ENCODE data around the gene HIRA.
A peak's percentile ranks its signal among the peaks of the same experiment; 100 is the strongest.

HIRA gene

DNA sequence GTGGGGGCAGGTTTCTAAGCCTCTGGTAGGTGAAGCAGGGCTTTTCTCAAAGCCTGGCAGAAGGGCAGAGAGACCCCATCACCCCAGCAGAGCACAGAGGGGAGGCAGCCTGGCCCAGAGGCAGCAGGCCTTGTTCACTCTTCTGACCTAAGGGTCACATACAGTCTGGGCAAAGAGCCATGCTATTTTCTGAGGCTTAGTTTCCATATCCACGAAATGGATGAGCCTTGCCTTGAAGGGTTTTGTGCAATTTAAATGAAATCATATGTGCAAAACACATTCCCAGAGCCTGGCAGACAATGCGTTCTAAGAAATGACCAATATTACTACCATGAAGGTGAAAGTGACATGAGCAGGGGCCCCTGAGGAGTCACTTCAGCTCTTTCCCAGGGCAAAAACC lies 44.5 kb downstream of the HIRA start:
- Histone ChIP-seq H3K36me3 (replicated peaks in 1 of 2; ENCODE audit: control insufficient read depth in 2 of 2, insufficient read depth in 2 of 2, low read length in 2 of 2) (peaks cover 62 to 97% of the 10 kb centered on the region in 2 donors), H3K18ac (ENCODE audit: low read length) (no peak overlapping the region)
- DNase-seq (ENCODE audit: low spot score): no peak

DNA sequence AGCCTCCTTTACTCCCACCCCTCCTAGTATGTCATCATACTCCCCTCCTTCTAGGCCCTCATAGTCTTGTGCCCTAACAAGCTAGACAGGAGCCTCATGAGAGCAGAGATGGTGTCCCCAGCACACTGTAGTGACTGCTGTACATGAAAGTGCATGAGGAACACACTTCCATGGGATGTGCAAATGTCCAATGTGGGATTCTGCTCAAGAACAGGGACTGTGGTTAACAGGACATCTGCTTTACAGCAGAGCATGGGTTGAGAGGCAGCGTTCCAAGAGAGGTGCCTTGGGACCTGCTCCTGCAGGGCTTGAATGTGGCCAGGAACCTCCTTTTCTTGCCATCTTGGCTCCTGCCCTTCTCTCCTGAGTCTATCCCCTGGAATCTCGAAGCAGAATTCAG lies 45.3 kb downstream of the HIRA start:
- Histone ChIP-seq H3K4me1 (ENCODE audit: control insufficient read depth in 2 of 2, insufficient read depth in 1 of 2, low read depth in 1 of 2, low read length in 2 of 2) (no peaks in the 10 kb centered on the region), H2BK120ac (ENCODE audit: low read depth, low read length) (no peak overlapping the region), H2AK5ac (ENCODE audit: low read depth, low read length) (no peak overlapping the region), H2BK12ac (ENCODE audit: low read length) (no peak overlapping the region), H3K9me3 (replicated peaks in 1 of 2; ENCODE audit: control insufficient read depth in 2 of 2, insufficient read depth in 1 of 2, low read depth in 1 of 2, low read length in 2 of 2) (no peaks in the 10 kb centered on the region), H3K18ac (ENCODE audit: low read length) (no peak overlapping the region), H3K4me2 (ENCODE audit: insufficient read depth, low read length, poor library complexity, severe bottlenecking) (no peak overlapping the region), H3K4me3 (ENCODE audit: low read length in 2 of 2) (no peak overlapping the region), H3K4ac (ENCODE audit: low read length) (no peak overlapping the region), H4K8ac (ENCODE audit: low read depth, low read length) (no peak overlapping the region), H3K9ac (ENCODE audit: low read depth, low read length, poor library complexity) (no peak overlapping the region), H3K27ac (replicated peaks; ENCODE audit: low read length) (no peak overlapping the region), H4K91ac (ENCODE audit: low read depth, low read length, poor library complexity) (no peak overlapping the region), H3K79me1 (ENCODE audit: low read depth, low read length) (no peaks in the 10 kb centered on the region), H3K36me3 (replicated peaks in 1 of 2; ENCODE audit: control insufficient read depth in 2 of 2, insufficient read depth in 2 of 2, low read length in 2 of 2) (peaks cover 60 to 98% of the 10 kb centered on the region in 2 donors), H3K23ac (ENCODE audit: low read depth, low read length, poor library complexity) (peak overlapping the region; percentile 18), H2AFZ (ENCODE audit: low read length) (no peak overlapping the region), H2BK5ac (ENCODE audit: low read length) (no peak overlapping the region), H3K14ac (ENCODE audit: low read length) (no peak overlapping the region), H3K27me3 (ENCODE audit: control insufficient read depth in 3 of 3, insufficient read depth in 3 of 3, low read depth in 1 of 3, low read length in 3 of 3) (no peaks in the 10 kb centered on the region), H2BK15ac (ENCODE audit: low read length) (no peak overlapping the region)
- WGBS, 2 donors (ENCODE audit: extremely low coverage in 2 of 2, insufficient read length in 2 of 2, insufficient replicate concordance in 1 of 2): no CpG with 5 or more reads among the region's 2 CpGs
- no peak for DNase-seq (ENCODE audit: low spot score)

More for the DNA sequence above, 44.5 kb downstream of the HIRA start:
- Histone ChIP-seq H2BK15ac (ENCODE audit: low read length) (no peak overlapping the region), H3K4me3 (ENCODE audit: low read length in 2 of 2) (no peak overlapping the region), H2BK12ac (ENCODE audit: low read length) (no peak overlapping the region), H2BK5ac (ENCODE audit: low read length) (no peak overlapping the region), H3K4me2 (ENCODE audit: insufficient read depth, low read length, poor library complexity, severe bottlenecking) (no peak overlapping the region), H3K79me1 (ENCODE audit: low read depth, low read length) (no peaks in the 10 kb centered on the region), H3K9ac (ENCODE audit: low read depth, low read length, poor library complexity) (no peak overlapping the region), H4K8ac (ENCODE audit: low read depth, low read length) (no peak overlapping the region), H3K23ac (ENCODE audit: low read depth, low read length, poor library complexity) (no peak overlapping the region), H3K27me3 (ENCODE audit: control insufficient read depth in 3 of 3, insufficient read depth in 3 of 3, low read depth in 1 of 3, low read length in 3 of 3) (no peaks in the 10 kb centered on the region), H3K14ac (ENCODE audit: low read length) (no peak overlapping the region), H3K27ac (replicated peaks; ENCODE audit: low read length) (no peak overlapping the region), H2AK5ac (ENCODE audit: low read depth, low read length) (no peak overlapping the region), H2AFZ (ENCODE audit: low read length) (no peak overlapping the region), H3K4me1 (ENCODE audit: control insufficient read depth in 2 of 2, insufficient read depth in 1 of 2, low read depth in 1 of 2, low read length in 2 of 2) (no peaks in the 10 kb centered on the region), H4K91ac (ENCODE audit: low read depth, low read length, poor library complexity) (no peak overlapping the region), H3K9me3 (replicated peaks in 1 of 2; ENCODE audit: control insufficient read depth in 2 of 2, insufficient read depth in 1 of 2, low read depth in 1 of 2, low read length in 2 of 2) (no peaks in the 10 kb centered on the region), H3K4ac (ENCODE audit: low read length) (no peak overlapping the region), H2BK120ac (ENCODE audit: low read depth, low read length) (no peak overlapping the region)
- no CpG with 5 or more reads among the region's 2 CpGs for WGBS, 2 donors (ENCODE audit: extremely low coverage in 2 of 2, insufficient read length in 2 of 2, insufficient replicate concordance in 1 of 2)

DNA sequence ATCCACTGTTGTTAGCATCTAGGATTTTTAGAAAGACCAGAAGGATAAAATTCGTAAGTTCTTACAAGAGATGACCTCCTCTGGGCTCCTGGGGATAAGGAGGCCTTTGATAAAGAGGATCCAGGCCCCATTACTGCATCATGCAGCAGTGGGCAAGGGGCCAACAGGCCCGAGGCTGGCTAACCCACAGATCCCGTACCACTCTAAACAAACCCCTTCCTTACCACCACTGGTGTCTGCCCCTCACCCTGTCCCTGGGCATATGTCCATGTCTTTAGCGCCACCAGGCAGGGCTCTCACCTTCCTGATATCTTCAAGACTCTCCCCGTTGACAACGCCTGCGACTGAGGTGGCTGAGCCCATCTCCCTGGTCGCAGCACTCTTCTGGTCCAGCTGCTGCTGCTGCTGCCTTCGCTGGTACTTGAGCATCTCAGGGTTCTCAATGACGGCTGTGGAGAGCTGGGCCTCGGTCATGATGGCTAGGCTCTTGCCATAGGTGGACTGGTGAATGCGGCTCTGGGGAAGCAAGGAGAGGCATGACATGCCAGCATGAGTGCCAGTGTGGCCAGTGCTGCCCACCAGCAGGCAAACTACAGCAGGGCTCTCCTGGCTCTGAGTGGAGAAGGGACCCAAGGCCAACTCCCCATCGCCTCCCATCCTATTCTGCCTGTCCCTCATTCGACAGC lies 46.2 kb downstream of the HIRA start:
- no peak overlapping the region for H2BK5ac ChIP-seq (ENCODE audit: low read length)
- H2AFZ ChIP-seq (ENCODE audit: low read length): no peak overlapping the region
- no peak overlapping the region for H3K4me2 ChIP-seq (ENCODE audit: insufficient read depth, low read length, poor library complexity, severe bottlenecking)
- no peak overlapping the region for H2BK15ac ChIP-seq (ENCODE audit: low read length)
- no peak overlapping the region for H2BK120ac ChIP-seq (ENCODE audit: low read depth, low read length)
- H3K4me1 ChIP-seq (ENCODE audit: control insufficient read depth in 2 of 2, insufficient read depth in 1 of 2, low read depth in 1 of 2, low read length in 2 of 2): no peaks in the 10 kb centered on the region
- H3K79me1 ChIP-seq (ENCODE audit: low read depth, low read length): no peaks in the 10 kb centered on the region
- no peak overlapping the region for H3K9ac ChIP-seq (ENCODE audit: low read depth, low read length, poor library complexity)
- no peaks in the 10 kb centered on the region for H3K9me3 ChIP-seq (replicated peaks in 1 of 2; ENCODE audit: control insufficient read depth in 2 of 2, insufficient read depth in 1 of 2, low read depth in 1 of 2, low read length in 2 of 2)
- no peak overlapping the region for H3K18ac ChIP-seq (ENCODE audit: low read length)
- H3K14ac ChIP-seq (ENCODE audit: low read length): no peak overlapping the region
- DNase-seq (ENCODE audit: low spot score): no peak
- H3K4me3 ChIP-seq (ENCODE audit: low read length in 2 of 2): no peak overlapping the region
- no peak overlapping the region for H4K91ac ChIP-seq (ENCODE audit: low read depth, low read length, poor library complexity)
- H2AK5ac ChIP-seq (ENCODE audit: low read depth, low read length): no peak overlapping the region
- H3K23ac ChIP-seq (ENCODE audit: low read depth, low read length, poor library complexity): no peak overlapping the region
- no peak overlapping the region for H3K27ac ChIP-seq (replicated peaks; ENCODE audit: low read length)
- H3K36me3 ChIP-seq (replicated peaks in 1 of 2; ENCODE audit: control insufficient read depth in 2 of 2, insufficient read depth in 2 of 2, low read length in 2 of 2): peaks cover 55 to 97% of the 10 kb centered on the region in 2 donors
- H3K4ac ChIP-seq (ENCODE audit: low read length): no peak overlapping the region
- H4K8ac ChIP-seq (ENCODE audit: low read depth, low read length): no peak overlapping the region
- no CpG with 5 or more reads among the region's 14 CpGs for WGBS, 2 donors (ENCODE audit: extremely low coverage in 2 of 2, insufficient read length in 2 of 2, insufficient replicate concordance in 1 of 2)
- no peaks in the 10 kb centered on the region for H3K27me3 ChIP-seq (ENCODE audit: control insufficient read depth in 3 of 3, insufficient read depth in 3 of 3, low read depth in 1 of 3, low read length in 3 of 3)
- H2BK12ac ChIP-seq (ENCODE audit: low read length): no peak overlapping the region

DNA sequence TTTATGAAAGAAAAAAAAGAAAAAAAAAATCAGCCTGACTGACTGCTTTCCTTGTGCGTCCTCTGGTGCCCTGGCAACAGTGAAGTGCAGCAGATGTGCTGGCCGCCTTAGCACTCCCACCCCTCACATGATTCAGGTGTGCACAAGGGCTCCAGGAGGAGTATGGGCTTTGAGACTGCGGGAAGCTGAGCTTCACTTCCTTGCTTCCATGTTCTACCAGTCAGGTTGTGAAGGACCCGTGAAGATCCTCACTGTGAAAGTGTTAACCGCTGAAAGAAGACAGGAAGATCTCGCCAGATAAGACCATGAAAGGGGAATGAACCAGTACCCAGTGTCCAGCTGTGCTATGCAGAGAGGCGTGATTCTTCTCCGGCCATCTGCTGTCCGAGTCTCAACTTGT lies 48.2 kb downstream of the HIRA start:
- H3K79me1 ChIP-seq (ENCODE audit: low read depth, low read length): no peaks in the 10 kb centered on the region
- H4K8ac ChIP-seq (ENCODE audit: low read depth, low read length): no peak overlapping the region
- no peaks in the 10 kb centered on the region for H3K4me1 ChIP-seq (ENCODE audit: control insufficient read depth in 2 of 2, insufficient read depth in 1 of 2, low read depth in 1 of 2, low read length in 2 of 2)
- no peak overlapping the region for H3K14ac ChIP-seq (ENCODE audit: low read length)
- H3K18ac ChIP-seq (ENCODE audit: low read length): no peak overlapping the region
- no peak overlapping the region for H2AFZ ChIP-seq (ENCODE audit: low read length)
- H3K4me3 ChIP-seq (ENCODE audit: low read length in 2 of 2): peak overlapping the region in 1 of 2 donors; percentile 42
- no peak for DNase-seq (ENCODE audit: low spot score)
- no peak overlapping the region for H3K4ac ChIP-seq (ENCODE audit: low read length)
- H3K9me3 ChIP-seq (replicated peaks in 1 of 2; ENCODE audit: control insufficient read depth in 2 of 2, insufficient read depth in 1 of 2, low read depth in 1 of 2, low read length in 2 of 2): no peaks in the 10 kb centered on the region
- no peak overlapping the region for H3K23ac ChIP-seq (ENCODE audit: low read depth, low read length, poor library complexity)
- whole genome bisulfite sequencing, 2 donors (ENCODE audit: extremely low coverage in 2 of 2, insufficient read length in 2 of 2, insufficient replicate concordance in 1 of 2): no CpG with 5 or more reads among the region's 9 CpGs
- H2BK12ac ChIP-seq (ENCODE audit: low read length): no peak overlapping the region
- H3K4me2 ChIP-seq (ENCODE audit: insufficient read depth, low read length, poor library complexity, severe bottlenecking): no peak overlapping the region
- H2BK5ac ChIP-seq (ENCODE audit: low read length): no peak overlapping the region
- H3K27me3 ChIP-seq (ENCODE audit: control insufficient read depth in 3 of 3, insufficient read depth in 3 of 3, low read depth in 1 of 3, low read length in 3 of 3): no peaks in the 10 kb centered on the region
- H2BK120ac ChIP-seq (ENCODE audit: low read depth, low read length): no peak overlapping the region
- H4K91ac ChIP-seq (ENCODE audit: low read depth, low read length, poor library complexity): no peak overlapping the region
- no peak overlapping the region for H3K27ac ChIP-seq (replicated peaks; ENCODE audit: low read length)
- H3K9ac ChIP-seq (ENCODE audit: low read depth, low read length, poor library complexity): no peak overlapping the region
- no peak overlapping the region for H2AK5ac ChIP-seq (ENCODE audit: low read depth, low read length)
- H2BK15ac ChIP-seq (ENCODE audit: low read length): no peak overlapping the region
- H3K36me3 ChIP-seq (replicated peaks in 1 of 2; ENCODE audit: control insufficient read depth in 2 of 2, insufficient read depth in 2 of 2, low read length in 2 of 2): peaks cover 43 to 84% of the 10 kb centered on the region in 2 donors

Measured in neuronal stem cell (in vitro differentiated cells).